ENCODE measurements around the gene LRRC26. TPM values are rescaled to one million over a fixed set of nuclear protein-coding genes. Genes with fewer than 3 reads are reported as not detected.

Gene LRRC26
- total and polyA plus RNA-seq, 2 of the 13 experiments (the other 11 are each of a cell fraction or from before 2014, with no cell fraction given) = not detected

DNA sequence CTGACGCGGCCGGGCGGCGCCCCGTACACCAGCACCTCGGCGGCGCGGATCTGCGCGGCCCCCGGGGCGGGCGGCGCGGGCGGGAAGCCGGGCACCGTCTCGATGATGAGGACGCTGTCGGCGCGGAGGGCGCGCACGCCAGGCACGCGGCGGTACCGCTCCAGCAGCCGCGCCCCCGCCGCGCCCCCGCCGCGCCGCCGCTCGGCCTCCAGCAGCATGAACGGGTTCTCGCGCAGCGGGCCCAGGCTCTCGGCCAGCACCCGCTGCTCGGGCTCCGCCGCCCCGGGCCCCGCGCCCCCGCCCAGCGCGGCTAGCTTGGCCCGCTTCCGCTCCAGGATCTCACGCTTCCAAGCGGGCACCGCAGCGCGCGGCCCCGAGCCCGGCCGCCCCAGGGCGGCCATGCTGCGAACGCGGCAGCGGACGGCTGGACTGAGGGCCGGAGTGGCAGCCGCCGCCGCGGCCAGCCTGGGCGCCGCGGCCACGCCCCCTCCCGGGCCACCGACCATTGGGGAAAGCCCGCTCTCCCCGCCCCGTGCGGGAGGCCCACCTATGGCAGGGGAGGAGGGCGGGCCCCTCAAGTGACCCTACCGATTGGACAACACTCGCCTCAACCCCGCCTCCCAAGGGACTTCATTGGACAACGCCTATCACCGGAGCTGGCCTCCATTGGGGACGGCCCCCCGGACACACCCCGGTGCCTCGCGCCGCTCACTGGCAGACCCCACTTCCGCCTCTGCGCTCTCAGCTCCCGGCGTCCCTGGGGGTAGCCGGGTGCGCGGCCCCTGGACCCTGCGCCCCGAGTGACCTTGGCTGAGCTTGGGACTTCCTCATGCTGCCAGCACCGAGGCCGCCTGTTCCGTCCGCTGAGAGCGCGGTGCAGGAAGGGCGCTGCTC is 30.7 kb upstream of the LRRC26 start, which contains the start of gene TPRN (continued):
- TF ChIP-seq THAP7 (CRISPR knock-in tag; IDR thresholded peaks at IDR 0.05) = peak; percentile 89; the same call in 1 of the 2 replicates
- 0 out of 2 replicates have a peak, but pooled peaks have one; percentile 10 for TF ChIP-seq ZNF12 (CRISPR knock-in tag; IDR thresholded peaks at IDR 0.05)
- TF ChIP-seq MAFF (IDR thresholded peaks at IDR 0.05; ENCODE audit: low read depth, low read length) = no peak
- TF ChIP-seq POLR2AphosphoS2 (IDR thresholded peaks at IDR 0.05; ENCODE audit: low read depth, low read length) = no peak
- TF ChIP-seq ZNF589 (CRISPR knock-in tag; conservative IDR thresholded peaks at IDR 0.05) = peak; percentile 67; the same call in 1 of the 2 replicates
- TF ChIP-seq HBP1 (CRISPR knock-in tag; IDR thresholded peaks at IDR 0.05; ENCODE audit: low read depth) = peak; percentile 68; the same call in 1 of the 2 replicates
- TF ChIP-seq GABPB1 (CRISPR knock-in tag; IDR thresholded peaks at IDR 0.05) = peak; percentile 94
- TF ChIP-seq SAFB2 (CRISPR knock-in tag; IDR thresholded peaks at IDR 0.05; ENCODE audit: borderline replicate concordance, low read depth) = 0 out of 2 replicates have a peak, but pooled peaks have one; percentile 68
- no peak for TF ChIP-seq ZNF101 (CRISPR knock-in tag; IDR thresholded peaks at IDR 0.05; ENCODE audit: borderline replicate concordance, low read depth)
- TF ChIP-seq DMAP1 (CRISPR knock-in tag; IDR thresholded peaks at IDR 0.05) = peak; percentile 87; the same call in 1 of the 2 replicates
- TF ChIP-seq ZNF562 (CRISPR knock-in tag; IDR thresholded peaks at IDR 0.05; ENCODE audit: borderline replicate concordance) = no peak
- peak; percentile 87 for TF ChIP-seq CSRNP1 (CRISPR knock-in tag; IDR thresholded peaks at IDR 0.05)
- TF ChIP-seq, protein P1, sequence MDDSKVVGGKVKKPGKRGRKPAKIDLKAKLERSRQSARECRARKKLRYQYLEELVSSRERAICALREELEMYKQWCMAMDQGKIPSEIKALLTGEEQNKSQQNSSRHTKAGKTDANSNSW (CRISPR knock-in tag; IDR thresholded peaks at IDR 0.05; ENCODE audit: borderline replicate concordance) = no peak
- TF ChIP-seq NPAS2 (CRISPR knock-in tag; IDR thresholded peaks at IDR 0.05; ENCODE audit: borderline replicate concordance) = no peak
- TF ChIP-seq ZFP82 (CRISPR knock-in tag; IDR thresholded peaks at IDR 0.05; ENCODE audit: borderline replicate concordance) = 0 out of 2 replicates have a peak, but pooled peaks have one; percentile 84
- peak; percentile 80; the same call in 1 of the 2 replicates for TF ChIP-seq ZHX1 (CRISPR knock-in tag; IDR thresholded peaks at IDR 0.05; ENCODE audit: low read depth)
- TF ChIP-seq, protein P2, sequence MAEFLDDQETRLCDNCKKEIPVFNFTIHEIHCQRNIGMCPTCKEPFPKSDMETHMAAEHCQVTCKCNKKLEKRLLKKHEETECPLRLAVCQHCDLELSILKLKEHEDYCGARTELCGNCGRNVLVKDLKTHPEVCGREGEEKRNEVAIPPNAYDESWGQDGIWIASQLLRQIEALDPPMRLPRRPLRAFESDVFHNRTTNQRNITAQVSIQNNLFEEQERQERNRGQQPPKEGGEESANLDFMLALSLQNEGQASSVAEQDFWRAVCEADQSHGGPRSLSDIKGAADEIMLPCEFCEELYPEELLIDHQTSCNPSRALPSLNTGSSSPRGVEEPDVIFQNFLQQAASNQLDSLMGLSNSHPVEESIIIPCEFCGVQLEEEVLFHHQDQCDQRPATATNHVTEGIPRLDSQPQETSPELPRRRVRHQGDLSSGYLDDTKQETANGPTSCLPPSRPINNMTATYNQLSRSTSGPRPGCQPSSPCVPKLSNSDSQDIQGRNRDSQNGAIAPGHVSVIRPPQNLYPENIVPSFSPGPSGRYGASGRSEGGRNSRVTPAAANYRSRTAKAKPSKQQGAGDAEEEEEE (CRISPR knock-in tag; IDR thresholded peaks at IDR 0.05; ENCODE audit: borderline replicate concordance) = no peak
- no peak for TF ChIP-seq NAIF1 (CRISPR knock-in tag; IDR thresholded peaks at IDR 0.05; ENCODE audit: borderline replicate concordance)
- TF ChIP-seq IKZF4 (CRISPR knock-in tag; IDR thresholded peaks at IDR 0.05; ENCODE audit: borderline replicate concordance, low read depth, not compliant biosample characterization) = no peak

Measured in HepG2 (cell line).